T-helper 9 cell (primary cell): ENCODE measurements around the gene KLK1.

Experiments used
- DNase-seq: peaks from one replicate; pipeline ENCODE4 v3.0.0-alpha.2; 2020
- total RNA-seq, 2 donors: gene quantifications; one replicate each; lab custom pipeline; 2026; lab: John Stamatoyannopoulos, UW

KLK1 gene
- total RNA-seq: 0 reads per million in 2 donors

DNA sequence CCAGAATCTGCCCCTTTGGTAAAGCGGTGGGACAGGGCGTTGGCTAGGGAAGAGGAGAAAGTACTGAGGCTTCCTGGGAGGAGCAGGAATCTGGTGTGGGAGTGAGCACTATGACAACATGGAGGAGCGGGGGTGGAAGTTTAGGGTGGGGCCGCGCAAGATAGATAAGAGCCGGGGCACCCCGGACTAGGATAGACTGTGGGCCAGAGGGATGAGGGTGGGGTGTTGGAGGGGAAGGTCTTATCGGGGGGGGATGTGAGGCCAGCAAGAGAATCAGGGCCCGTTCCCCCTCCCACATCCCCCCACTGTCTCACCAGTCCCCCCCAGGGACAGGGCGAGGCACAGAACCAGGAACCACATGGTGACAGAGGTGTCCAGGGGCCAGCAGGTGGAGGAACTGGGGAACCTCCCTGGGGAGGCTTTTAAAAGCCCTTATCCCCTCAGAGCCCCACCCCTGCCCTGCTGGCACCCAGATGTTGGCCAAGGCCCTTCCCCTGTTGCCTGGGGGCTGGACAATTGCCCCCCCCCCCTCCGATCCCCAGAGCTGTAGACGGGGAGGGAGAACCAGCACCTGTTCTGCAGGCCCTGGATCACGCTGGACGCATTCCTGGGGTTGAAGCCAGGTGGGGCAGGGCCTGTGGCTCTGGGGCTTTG is at the start of gene KLK1:
Gene KLK1, minus strand, starts transcription at position 399 of the 654 bp plus-strand sequence. Its CDS starts 39 bp downstream, at position 360.
- no peak for DNase-seq

DNA sequence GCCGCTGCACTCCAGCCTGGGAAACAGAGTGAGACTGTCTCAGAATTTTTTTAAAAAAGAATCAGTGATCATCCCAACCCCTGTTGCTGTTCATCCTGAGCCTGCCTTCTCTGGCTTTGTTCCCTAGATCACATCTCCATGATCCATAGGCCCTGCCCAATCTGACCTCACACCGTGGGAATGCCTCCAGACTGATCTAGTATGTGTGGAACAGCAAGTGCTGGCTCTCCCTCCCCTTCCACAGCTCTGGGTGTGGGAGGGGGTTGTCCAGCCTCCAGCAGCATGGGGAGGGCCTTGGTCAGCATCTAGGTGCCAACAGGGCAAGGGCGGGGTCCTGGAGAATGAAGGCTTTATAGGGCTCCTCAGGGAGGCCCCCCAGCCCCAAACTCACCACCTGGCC is 49.5 kb upstream of the KLK1 start, which contains the start of gene KLK2:
Gene KLK2, plus strand, starts transcription at position 384 of the 400 bp plus-strand sequence. CDS start 35 bp downstream, outside the sequence.
- no peak for DNase-seq

DNA sequence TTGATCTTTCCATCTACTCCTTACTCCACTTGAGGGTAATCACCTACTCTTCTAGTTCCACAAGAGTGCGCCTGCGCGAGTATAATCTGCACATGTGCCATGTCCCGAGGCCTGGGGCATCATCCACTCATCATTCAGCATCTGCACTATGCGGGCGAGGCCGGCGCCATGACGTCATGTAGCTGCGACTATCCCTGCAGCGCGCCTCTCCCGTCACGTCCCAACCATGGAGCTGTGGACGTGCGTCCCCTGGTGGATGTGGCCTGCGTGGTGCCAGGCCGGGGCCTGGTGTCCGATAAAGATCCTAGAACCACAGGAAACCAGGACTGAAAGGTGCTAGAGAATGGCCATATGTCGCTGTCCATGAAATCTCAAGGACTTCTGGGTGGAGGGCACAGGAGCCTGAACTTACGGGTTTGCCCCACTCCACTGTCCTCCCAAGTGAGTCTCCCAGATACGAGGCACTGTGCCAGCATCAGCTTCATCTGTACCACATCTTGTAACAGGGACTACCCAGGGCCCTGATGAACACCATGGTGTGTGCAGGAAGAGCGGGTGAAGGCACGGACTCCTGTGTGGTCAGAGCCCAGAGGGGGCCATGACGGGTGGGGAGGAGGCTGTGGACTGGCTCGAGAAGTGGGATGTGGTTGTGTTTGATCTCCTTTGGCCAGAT is 47.0 kb upstream of the KLK1 start:
- DNase-seq: no peak

DNA sequence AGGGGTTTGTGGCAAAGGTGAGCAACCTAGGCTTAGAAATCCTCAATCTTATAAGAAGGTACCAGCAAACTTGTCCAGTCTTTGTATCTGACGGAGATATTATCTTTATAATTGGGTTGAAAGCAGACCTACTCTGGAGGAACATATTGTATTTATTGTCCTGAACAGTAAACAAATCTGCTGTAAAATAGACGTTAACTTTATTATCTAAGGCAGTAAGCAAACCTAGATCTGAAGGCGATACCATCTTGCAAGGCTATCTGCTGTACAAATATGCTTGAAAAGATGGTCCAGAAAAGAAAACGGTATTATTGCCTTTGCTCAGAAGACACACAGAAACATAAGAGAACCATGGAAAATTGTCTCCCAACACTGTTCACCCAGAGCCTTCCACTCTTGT is 45.9 kb upstream of the KLK1 start:
- DNase-seq: no peak

- DNase-seq: no peak
Measured at GRCh38 chr19:50861496-50862286, 38.1 kb upstream of the KLK1 start.

DNA sequence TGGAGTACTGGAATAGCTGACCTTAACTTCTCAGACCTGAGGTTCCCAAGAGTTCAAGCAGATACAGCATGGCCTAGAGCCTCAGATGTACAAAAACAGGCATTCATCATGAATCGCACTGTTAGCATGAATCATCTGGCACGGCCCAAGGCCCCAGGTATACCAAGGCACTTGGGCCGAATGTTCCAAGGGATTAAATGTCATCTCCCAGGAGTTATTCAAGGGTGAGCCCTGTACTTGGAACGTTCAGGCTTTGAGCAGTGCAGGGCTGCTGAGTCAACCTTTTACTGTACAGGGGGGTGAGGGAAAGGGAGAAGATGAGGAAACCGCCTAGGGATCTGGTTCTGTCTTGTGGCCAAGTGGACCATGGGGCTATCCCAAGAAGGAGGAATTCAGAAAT is 37.4 kb upstream of the KLK1 start:
- DNase-seq: no peak

DNA sequence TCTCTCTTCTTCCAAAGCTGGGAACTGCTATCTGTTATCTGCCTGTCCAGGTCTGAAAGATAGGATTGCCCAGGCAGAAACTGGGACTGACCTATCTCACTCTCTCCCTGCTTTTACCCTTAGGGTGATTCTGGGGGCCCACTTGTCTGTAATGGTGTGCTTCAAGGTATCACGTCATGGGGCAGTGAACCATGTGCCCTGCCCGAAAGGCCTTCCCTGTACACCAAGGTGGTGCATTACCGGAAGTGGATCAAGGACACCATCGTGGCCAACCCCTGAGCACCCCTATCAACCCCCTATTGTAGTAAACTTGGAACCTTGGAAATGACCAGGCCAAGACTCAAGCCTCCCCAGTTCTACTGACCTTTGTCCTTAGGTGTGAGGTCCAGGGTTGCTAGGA is 36.3 kb upstream of the KLK1 start:
- DNase-seq: no peak

DNA sequence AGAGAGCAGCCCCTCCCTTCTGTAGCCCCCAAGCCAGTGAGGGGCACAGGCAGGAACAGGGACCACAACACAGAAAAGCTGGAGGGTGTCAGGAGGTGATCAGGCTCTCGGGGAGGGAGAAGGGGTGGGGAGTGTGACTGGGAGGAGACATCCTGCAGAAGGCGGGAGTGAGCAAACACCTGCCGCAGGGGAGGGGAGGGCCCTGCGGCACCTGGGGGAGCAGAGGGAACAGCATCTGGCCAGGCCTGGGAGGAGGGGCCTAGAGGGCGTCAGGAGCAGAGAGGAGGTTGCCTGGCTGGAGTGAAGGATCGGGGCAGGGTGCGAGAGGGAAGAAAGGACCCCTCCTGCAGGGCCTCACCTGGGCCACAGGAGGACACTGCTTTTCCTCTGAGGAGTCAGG is 35.3 kb upstream of the KLK1 start:
- DNase-seq: no peak

GRCh38 chr19:50857366-50857765 is 33.8 kb upstream of the KLK1 start:
- DNase-seq: no peak

DNA sequence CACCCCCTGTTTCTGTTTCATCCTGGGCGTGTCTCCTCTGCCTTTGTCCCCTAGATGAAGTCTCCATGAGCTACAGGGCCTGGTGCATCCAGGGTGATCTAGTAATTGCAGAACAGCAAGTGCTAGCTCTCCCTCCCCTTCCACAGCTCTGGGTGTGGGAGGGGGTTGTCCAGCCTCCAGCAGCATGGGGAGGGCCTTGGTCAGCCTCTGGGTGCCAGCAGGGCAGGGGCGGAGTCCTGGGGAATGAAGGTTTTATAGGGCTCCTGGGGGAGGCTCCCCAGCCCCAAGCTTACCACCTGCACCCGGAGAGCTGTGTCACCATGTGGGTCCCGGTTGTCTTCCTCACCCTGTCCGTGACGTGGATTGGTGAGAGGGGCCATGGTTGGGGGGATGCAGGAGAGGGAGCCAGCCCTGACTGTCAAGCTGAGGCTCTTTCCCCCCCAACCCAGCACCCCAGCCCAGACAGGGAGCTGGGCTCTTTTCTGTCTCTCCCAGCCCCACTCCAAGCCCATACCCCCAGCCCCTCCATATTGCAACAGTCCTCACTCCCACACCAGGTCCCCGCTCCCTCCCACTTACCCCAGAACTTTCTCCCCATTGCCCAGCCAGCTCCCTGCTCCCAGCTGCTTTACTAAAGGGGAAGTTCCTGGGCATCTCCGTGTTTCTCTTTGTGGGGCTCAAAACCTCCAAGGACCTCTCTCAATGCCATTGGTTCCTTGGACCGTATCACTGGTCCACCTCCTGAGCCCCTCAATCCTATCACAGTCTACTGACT is 31.2 kb upstream of the KLK1 start, which contains the start of gene KLK3:
Gene KLK3, plus strand, starts transcription at position 280 of the 775 bp plus-strand sequence. Its CDS starts 41 bp downstream, at position 321.
- DNase-seq: no peak

GRCh38 chr19:50851620-50852019 is 28.0 kb upstream of the KLK1 start:
- DNase-seq: no peak

DNA sequence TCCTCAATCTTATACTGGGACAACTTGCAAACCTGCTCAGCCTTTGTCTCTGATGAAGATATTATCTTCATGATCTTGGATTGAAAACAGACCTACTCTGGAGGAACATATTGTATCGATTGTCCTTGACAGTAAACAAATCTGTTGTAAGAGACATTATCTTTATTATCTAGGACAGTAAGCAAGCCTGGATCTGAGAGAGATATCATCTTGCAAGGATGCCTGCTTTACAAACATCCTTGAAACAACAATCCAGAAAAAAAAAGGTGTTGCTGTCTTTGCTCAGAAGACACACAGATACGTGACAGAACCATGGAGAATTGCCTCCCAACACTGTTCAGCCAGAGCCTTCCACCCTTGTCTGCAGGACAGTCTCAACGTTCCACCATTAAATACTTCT is 27.2 kb upstream of the KLK1 start:
- no peak for DNase-seq

GRCh38 chr19:50844296-50844935 is 20.8 kb upstream of the KLK1 start:
- DNase-seq: no peak

DNA sequence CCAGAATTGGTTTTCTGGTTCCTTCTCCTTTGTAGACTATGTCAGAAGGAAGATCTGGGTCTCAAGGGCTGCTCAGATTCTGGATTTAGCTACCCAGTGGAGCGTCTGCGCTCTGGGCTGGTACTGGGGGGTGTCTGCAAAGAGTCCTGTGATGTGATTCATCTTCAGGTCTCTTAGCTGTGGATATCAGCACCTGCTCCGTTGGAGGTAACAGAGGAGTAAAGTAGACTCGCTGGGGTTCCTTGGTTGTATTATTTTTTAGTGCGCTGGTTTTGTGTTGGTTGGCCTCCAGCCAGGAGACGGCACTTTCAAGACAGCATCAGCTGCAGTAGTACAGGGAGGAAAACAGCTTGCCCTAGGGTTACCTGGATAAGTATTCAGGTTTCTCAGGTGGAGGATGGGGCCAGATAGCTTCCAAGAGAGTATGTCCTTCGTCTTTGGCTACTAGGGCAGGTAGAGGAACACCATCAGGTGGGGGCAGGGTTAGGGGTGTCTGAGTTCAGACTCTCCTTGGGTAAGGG is 20.2 kb upstream of the KLK1 start:
- DNase-seq: no peak

- no peak for DNase-seq
Measured at GRCh38 chr19:50843205-50843604, 19.6 kb upstream of the KLK1 start.

DNA sequence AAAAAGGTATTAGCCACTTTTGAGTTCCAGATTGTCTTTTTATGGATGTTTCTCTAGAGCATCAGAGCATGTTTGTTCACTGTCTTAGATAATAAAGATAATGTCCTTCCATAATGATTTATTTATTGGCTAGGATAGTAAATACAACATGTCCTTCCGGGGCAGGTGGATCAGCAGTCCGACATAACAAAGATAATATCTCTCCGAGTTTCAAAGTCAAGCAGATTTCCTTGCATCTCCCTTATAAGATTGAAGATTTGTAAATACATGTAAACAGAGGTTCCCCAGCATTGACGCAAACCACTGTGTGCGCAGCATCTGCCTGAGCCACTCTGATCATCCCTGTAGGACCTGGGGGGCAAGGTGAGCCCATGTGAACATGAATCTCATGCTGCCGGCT is 18.5 kb upstream of the KLK1 start:
- DNase-seq: no peak

- no peak for DNase-seq
Measured at GRCh38 chr19:50839712-50840655, 16.4 kb upstream of the KLK1 start.

DNA sequence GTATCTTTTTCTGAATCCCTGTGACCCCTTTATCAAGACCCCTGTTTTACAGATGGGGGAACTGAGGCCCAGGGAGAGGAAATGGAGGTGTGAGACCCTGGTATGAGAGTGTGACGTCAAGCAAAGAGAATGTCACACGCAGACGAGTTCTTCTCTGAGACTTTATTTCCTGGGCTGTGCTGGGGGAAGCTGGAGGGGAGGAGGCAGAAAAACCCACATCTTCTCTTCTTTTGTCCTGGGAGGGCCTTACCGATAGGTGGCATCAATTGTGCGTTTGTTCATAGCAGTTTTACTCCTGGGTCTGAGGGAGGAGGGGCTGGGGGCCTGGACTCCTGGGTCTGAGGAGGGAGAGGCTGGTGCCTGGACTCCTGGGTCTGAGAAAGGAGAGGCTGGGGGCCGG is 14.7 kb upstream of the KLK1 start:
- DNase-seq: no peak

- no peak for DNase-seq
Measured at GRCh38 chr19:50837300-50837699, 13.7 kb upstream of the KLK1 start.

GRCh38 chr19:50836543-50837195 is 13.1 kb upstream of the KLK1 start:
- DNase-seq: no peak
